Fibroblast of pulmonary artery (primary cell): ENCODE measurements around the gene MAP3K4.

Experiments used
- DNase-seq: peaks from one replicate; pipeline ENCODE4 v3.0.0-alpha.2; 2010; ENCODE audit warnings: low read depth
- H3K4me3 ChIP-seq: replicated peaks from 2 replicates; pipeline ENCODE4 v1.5.1; 2011; ENCODE audit warnings: low read depth, mild to moderate bottlenecking, control low read depth, low read length, moderate library complexity
- TF ChIP-seq, protein P1 (sequence below): IDR thresholded peaks from 2 replicates; pipeline ENCODE4 v1.5.1; 2011; ENCODE audit warnings: mild to moderate bottlenecking, control low read depth, low read length, inconsistent platforms; ENCODE audit errors: missing control alignments

MAP3K4 gene

DNA sequence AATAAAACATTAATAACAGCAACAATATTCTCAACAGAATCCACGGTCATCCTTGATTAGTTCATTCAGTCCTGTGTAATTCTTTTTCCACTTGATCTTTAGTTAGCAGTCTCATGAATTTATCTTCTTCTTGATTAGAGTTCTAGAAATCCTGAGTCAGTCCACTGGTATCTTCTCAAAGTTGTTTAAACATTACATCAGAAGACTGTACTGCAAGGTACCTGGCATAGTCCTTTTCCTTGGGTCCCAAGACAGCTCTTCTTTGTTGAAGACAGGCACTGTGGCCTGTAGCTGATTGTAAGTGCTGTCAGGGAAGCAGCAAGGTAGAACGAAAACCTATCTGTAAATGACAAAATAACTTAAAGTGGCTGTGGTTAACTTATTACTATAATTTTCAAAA is 11.8 kb downstream of the MAP3K4 start:
- TF ChIP-seq, protein P1, sequence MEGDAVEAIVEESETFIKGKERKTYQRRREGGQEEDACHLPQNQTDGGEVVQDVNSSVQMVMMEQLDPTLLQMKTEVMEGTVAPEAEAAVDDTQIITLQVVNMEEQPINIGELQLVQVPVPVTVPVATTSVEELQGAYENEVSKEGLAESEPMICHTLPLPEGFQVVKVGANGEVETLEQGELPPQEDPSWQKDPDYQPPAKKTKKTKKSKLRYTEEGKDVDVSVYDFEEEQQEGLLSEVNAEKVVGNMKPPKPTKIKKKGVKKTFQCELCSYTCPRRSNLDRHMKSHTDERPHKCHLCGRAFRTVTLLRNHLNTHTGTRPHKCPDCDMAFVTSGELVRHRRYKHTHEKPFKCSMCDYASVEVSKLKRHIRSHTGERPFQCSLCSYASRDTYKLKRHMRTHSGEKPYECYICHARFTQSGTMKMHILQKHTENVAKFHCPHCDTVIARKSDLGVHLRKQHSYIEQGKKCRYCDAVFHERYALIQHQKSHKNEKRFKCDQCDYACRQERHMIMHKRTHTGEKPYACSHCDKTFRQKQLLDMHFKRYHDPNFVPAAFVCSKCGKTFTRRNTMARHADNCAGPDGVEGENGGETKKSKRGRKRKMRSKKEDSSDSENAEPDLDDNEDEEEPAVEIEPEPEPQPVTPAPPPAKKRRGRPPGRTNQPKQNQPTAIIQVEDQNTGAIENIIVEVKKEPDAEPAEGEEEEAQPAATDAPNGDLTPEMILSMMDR = no peak
- no peak overlapping the region for H3K4me3 ChIP-seq
- no peak for DNase-seq

DNA sequence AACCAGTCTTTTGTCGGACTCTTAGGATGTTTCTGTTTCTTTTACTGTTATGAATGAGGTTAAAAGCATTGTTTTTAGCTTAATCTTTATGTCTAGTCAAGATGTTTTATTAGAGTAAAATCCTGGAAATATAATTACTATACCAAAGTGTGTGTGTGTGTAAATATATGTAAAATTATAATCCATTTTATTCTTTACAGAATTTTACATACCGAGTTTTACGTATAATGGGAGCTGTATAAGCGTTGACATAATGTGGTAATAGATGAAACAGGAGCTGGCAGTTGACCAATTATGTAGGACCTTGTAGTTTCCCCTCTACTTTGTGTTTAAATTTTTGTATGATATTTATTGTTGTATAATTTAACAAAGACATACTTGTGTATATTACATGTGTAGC is 16.7 kb downstream of the MAP3K4 start:
- no peak for DNase-seq
- TF ChIP-seq, protein P1 = no peak
- H3K4me3 ChIP-seq = no peak overlapping the region

DNA sequence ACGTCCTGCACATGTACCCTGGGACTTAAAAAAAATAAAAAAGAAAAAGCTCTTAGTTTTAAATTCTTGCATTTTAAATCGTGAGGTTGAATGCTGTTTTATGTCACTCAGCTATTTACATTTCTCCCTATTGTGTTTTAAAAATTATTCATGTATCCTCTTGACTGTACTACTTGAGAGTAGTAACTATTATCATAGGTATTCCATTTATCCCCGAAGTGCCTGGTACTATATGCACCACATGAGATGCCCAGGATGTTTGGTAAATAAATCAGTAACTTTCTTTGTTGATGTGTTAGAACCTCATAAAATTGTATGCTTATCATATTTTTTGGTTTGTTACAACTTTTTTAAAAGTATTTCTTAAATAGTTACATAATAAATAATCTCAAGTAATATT is 18.4 kb downstream of the MAP3K4 start:
- no peak overlapping the region for H3K4me3 ChIP-seq
- TF ChIP-seq, protein P1 = no peak
- no peak for DNase-seq

DNA sequence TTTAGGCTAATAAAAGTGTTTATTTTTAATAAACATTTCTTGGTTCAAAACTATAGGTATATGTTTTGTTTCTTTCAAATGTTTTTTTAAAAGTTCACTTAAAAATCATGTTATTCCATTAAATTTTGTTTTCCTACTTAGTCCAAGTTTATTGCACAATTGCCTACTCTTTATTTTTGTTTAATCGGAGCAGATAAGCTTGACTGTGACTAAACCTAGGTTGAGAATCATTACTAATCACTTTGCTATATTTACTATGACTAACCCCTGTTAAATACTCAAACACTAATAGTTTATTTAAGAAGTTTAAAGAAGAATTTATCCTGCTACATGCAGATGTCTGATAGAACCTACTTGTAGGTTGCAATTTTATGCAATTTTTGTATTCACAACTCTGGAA is 18.8 kb downstream of the MAP3K4 start:
- H3K4me3 ChIP-seq = no peak overlapping the region
- TF ChIP-seq, protein P1 = no peak
- peak; percentile 67 for DNase-seq

DNA sequence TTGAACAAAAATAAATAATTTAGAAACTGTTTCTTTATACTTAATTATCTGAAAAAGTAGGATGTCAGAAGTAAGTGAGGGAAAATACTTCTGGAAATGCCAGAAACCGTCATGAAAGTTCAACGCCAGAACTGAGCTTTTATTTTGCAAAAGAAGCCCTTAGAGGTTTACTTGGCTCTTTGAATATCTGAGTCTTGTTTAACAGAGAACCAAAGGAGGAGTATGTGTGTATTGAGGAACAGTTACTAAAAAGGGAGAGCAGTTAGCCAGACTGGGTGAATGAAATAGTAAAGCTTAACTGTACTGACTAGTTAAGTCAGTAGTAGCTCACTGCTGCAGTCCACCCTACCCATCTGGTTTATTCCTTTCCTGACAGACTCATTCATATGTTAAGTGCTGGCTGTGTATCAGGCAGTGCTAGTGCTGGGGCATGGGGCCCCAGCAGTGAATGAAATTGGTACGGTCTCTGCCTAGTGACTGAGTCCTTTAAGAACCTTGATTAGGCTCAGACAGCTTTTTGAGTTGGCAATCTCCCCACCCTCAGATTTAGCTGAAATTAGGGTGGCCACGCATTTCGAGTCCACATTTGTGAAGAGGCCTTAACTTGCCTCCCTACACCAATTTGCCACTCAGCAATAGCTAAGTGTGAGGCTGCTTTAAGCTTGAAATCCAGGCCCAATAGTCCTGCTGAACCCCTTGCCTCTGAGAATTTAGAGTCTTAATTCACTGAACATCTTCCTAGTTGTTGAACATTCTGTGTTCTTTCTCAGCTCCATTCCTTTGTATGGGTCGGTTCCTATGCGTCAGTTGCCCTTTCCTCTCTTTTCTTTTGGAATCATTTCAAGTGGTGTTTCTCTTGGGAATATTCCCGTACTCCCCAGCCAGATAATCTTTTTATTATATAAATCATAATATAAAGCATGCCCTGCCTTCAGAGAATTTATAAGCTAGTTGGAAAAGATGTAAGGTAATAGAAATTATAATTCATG is 20.2 kb downstream of the MAP3K4 start:
- peak; percentile 71 for DNase-seq
- H3K4me3 ChIP-seq = no peak overlapping the region
- TF ChIP-seq, protein P1 = no peak

DNA sequence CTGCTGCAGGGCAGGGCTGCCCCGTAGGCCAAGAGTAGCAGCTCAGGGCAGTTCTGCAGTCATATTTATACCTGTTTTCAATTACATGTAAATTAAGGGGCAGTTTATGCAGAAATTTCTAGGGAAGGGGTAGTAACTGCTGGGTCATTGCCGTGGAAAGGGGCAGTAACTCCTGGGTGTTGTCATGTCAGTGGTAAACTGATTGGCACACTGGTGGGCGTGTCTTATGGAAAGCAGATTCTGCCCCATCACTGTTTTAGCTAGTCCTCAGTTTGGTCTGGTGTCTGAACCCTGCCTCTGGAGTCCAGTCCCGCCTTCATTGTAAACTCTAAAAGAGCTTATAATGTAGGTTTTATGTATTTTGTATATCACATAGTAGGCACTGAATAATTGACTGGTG is 22.1 kb downstream of the MAP3K4 start:
- H3K4me3 ChIP-seq = no peak overlapping the region
- TF ChIP-seq, protein P1 = no peak
- DNase-seq = no peak
